K562 (cell line): Measurements from ENCODE around the gene ICAM1. TPM values are rescaled to one million over a fixed set of nuclear protein-coding genes. Genes with fewer than 3 reads are reported as not detected.
A peak's percentile ranks its signal among the peaks of the same experiment; 100 is the strongest.

ENCODE experiments used
- ARNT ChIP-seq, 2 experiments: fragments of 450-650 bp; IDR thresholded peaks; 2 replicates each; pipeline ENCODE4 v1.6.1; 2016; ENCODE audit warnings: mild to moderate bottlenecking in 1 of 2
- ATF3 ChIP-seq, 2 experiments: fragments of 450-650 bp in 1 of 2; sonication (generic) in 1 of 2; formaldehyde crosslinking in 1 of 2; IDR thresholded peaks in 1 of 2; conservative IDR thresholded peaks in 1 of 2; 2 replicates each; pipeline versions ENCODE4 v1.6.1 to v1.8.1; 2016 to 2023; ENCODE audit warnings: mild to moderate bottlenecking in 2 of 2, moderate library complexity in 2 of 2, inconsistent platforms in 1 of 2, missing genetic modification reagents in 1 of 2
- JUN ChIP-seq, 2 experiments: sonication (generic) in 1 of 2; formaldehyde crosslinking in 1 of 2; IDR thresholded peaks; 2 replicates each; pipeline versions ENCODE4 v1.6.1 to v1.8.0; 2012 to 2022; ENCODE audit warnings: borderline replicate concordance in 2 of 2, mild to moderate bottlenecking in 2 of 2, improper control_type of control experiment in 1 of 2, low read depth in 1 of 2, low read length in 1 of 2, missing genetic modification reagents in 1 of 2
- PPARD ChIP-seq: fragments of 250-450 bp; sonication (Bioruptor Pico); IDR thresholded peaks from 2 replicates; pipeline ENCODE4 v1.8.0; 2022; ENCODE audit warnings: inconsistent platforms, mild to moderate bottlenecking, moderate library complexity
- ZFX ChIP-seq: sonication (generic); formaldehyde crosslinking; IDR thresholded peaks from 2 replicates; pipeline ENCODE4 v1.8.0; 2022; ENCODE audit warnings: mild to moderate bottlenecking, missing genetic modification reagents, moderate library complexity
- ZKSCAN1 ChIP-seq: fragments of 150-350 bp; IDR thresholded peaks from 2 replicates; pipeline ENCODE4 v1.6.1; 2016; ENCODE audit warnings: low read depth, low read length
- ZNF146 ChIP-seq: IDR thresholded peaks from one replicate; pipeline ENCODE4 v1.6.1; 2018; ENCODE audit warnings: missing compliant biosample characterization; ENCODE audit not compliant: unreplicated experiment
- ZNF253 ChIP-seq: fragments of 250-450 bp; sonication (Bioruptor Pico); conservative IDR thresholded peaks from 2 replicates; pipeline ENCODE4 v1.6.1; 2021; ENCODE audit warnings: mild to moderate bottlenecking
- polyA plus RNA-seq, 8 experiments: library from polyadenylated mRNA; depleted of rRNA in 4 of 8; stranded (reverse) in 5 of 8; unstranded in 3 of 8; fragments of >200 nt; fragmentation: Nextera tagmentation in 2 of 8; fragmentation: Illumina TruSeq in 1 of 8; extraction: Ambion mirVana in 2 of 8; extraction: Trizol in 1 of 8; gene quantifications; 2 replicates each; pipeline versions ENCODE4 v1.2.1 to v1.2.3, GENCODE V29; 2011 to 2014; ENCODE audit warnings: inconsistent platforms in 1 of 8, missing spikeins in 1 of 8
- total RNA-seq, 7 experiments: library from RNA; depleted of rRNA in 6 of 7; stranded (reverse); fragments of >200 nt in 6 of 7; fragmentation: Illumina TruSeq in 2 of 7; extraction: Trizol in 2 of 7; gene quantifications; 2 replicates each; pipeline versions ENCODE4 v1.2.1 to v1.2.3, GENCODE V29; 2011 to 2021; ENCODE audit warnings: low replicate concordance in 1 of 7
- TF ChIP-seq, protein P1 (sequence below), 2 experiments: fragments of 450-650 bp; IDR thresholded peaks; 2 replicates each; pipeline ENCODE4 v1.6.1; 2018; ENCODE audit warnings: mild to moderate bottlenecking in 2 of 2, low read depth in 1 of 2; ENCODE audit not compliant: partially characterized antibody in 2 of 2
- TF ChIP-seq, protein P2 (sequence below): sonication (generic); formaldehyde crosslinking; IDR thresholded peaks from 2 replicates; pipeline ENCODE4 v1.8.1; 2023; ENCODE audit warnings: mild to moderate bottlenecking, missing genetic modification reagents
- TF ChIP-seq, protein P3 (sequence below): fragments of 250-450 bp; sonication (Bioruptor Pico); IDR thresholded peaks from 2 replicates; pipeline ENCODE4 v1.4.0; 2020

ICAM1 gene
- total and polyA plus RNA-seq, 9 of the 15 experiments (the other 6 are each of a cell fraction or from before 2014, with no cell fraction given): 2.3 to 24.4 (median 13.4) TPM

- TF ChIP-seq, protein P1, sequence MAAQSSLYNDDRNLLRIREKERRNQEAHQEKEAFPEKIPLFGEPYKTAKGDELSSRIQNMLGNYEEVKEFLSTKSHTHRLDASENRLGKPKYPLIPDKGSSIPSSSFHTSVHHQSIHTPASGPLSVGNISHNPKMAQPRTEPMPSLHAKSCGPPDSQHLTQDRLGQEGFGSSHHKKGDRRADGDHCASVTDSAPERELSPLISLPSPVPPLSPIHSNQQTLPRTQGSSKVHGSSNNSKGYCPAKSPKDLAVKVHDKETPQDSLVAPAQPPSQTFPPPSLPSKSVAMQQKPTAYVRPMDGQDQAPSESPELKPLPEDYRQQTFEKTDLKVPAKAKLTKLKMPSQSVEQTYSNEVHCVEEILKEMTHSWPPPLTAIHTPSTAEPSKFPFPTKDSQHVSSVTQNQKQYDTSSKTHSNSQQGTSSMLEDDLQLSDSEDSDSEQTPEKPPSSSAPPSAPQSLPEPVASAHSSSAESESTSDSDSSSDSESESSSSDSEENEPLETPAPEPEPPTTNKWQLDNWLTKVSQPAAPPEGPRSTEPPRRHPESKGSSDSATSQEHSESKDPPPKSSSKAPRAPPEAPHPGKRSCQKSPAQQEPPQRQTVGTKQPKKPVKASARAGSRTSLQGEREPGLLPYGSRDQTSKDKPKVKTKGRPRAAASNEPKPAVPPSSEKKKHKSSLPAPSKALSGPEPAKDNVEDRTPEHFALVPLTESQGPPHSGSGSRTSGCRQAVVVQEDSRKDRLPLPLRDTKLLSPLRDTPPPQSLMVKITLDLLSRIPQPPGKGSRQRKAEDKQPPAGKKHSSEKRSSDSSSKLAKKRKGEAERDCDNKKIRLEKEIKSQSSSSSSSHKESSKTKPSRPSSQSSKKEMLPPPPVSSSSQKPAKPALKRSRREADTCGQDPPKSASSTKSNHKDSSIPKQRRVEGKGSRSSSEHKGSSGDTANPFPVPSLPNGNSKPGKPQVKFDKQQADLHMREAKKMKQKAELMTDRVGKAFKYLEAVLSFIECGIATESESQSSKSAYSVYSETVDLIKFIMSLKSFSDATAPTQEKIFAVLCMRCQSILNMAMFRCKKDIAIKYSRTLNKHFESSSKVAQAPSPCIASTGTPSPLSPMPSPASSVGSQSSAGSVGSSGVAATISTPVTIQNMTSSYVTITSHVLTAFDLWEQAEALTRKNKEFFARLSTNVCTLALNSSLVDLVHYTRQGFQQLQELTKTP (IDR thresholded peaks at IDR 0.05; ENCODE audit: low read depth in 1 of 2, partially characterized antibody in 2 of 2): no peak
- TF ChIP-seq, protein P2, sequence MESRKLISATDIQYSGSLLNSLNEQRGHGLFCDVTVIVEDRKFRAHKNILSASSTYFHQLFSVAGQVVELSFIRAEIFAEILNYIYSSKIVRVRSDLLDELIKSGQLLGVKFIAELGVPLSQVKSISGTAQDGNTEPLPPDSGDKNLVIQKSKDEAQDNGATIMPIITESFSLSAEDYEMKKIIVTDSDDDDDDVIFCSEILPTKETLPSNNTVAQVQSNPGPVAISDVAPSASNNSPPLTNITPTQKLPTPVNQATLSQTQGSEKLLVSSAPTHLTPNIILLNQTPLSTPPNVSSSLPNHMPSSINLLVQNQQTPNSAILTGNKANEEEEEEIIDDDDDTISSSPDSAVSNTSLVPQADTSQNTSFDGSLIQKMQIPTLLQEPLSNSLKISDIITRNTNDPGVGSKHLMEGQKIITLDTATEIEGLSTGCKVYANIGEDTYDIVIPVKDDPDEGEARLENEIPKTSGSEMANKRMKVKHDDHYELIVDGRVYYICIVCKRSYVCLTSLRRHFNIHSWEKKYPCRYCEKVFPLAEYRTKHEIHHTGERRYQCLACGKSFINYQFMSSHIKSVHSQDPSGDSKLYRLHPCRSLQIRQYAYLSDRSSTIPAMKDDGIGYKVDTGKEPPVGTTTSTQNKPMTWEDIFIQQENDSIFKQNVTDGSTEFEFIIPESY (CRISPR knock-in tag): no peak
- TF ChIP-seq ZKSCAN1 (no peak), ZNF253 (CRISPR knock-in tag) (no peak), ATF3 (IDR thresholded peaks at IDR 0.05) (peak; percentile 81), ATF3 (CRISPR knock-in tag; conservative IDR thresholded peaks at IDR 0.05) (no peak), PPARD (CRISPR knock-in tag) (no peak), ZFX (peak; percentile 80), ARNT (IDR thresholded peaks at IDR 0.05) (no peak), JUN (IDR thresholded peaks at IDR 0.05; ENCODE audit: borderline replicate concordance, low read depth, low read length) (no peak), JUN (CRISPR knock-in tag; IDR thresholded peaks at IDR 0.05; ENCODE audit: borderline replicate concordance) (no peak), ZNF146 (CRISPR knock-in tag) (no peak)
- TF ChIP-seq, protein P3, sequence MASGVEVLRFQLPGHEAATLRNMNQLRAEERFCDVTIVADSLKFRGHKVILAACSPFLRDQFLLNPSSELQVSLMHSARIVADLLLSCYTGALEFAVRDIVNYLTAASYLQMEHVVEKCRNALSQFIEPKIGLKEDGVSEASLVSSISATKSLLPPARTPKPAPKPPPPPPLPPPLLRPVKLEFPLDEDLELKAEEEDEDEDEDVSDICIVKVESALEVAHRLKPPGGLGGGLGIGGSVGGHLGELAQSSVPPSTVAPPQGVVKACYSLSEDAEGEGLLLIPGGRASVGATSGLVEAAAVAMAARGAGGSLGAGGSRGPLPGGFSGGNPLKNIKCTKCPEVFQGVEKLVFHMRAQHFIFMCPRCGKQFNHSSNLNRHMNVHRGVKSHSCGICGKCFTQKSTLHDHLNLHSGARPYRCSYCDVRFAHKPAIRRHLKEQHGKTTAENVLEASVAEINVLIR: no peak
Observed at GRCh38 chr19:10230861-10231611, 39.9 kb upstream of the ICAM1 start, which contains the start of gene S1PR2 (continued).
